Stimulated activated CD4-positive, alpha-beta T cell treated with anti-CD3 and anti-CD28 coated beads, TNF-alpha, amount 100 ng/mL, for 24 hours (primary cell): ENCODE data around the gene SFSWAP.

Experiments used
- DNase-seq, 3 experiments: peaks; one replicate each; pipeline ENCODE4 v3.0.0-alpha.2; 2020; ENCODE audit warnings: low read depth in 3 of 3

Gene SFSWAP

GRCh38 chr12:131834798-131835615 is 124.1 kb downstream of the SFSWAP start:
- no peak for DNase-seq

DNA sequence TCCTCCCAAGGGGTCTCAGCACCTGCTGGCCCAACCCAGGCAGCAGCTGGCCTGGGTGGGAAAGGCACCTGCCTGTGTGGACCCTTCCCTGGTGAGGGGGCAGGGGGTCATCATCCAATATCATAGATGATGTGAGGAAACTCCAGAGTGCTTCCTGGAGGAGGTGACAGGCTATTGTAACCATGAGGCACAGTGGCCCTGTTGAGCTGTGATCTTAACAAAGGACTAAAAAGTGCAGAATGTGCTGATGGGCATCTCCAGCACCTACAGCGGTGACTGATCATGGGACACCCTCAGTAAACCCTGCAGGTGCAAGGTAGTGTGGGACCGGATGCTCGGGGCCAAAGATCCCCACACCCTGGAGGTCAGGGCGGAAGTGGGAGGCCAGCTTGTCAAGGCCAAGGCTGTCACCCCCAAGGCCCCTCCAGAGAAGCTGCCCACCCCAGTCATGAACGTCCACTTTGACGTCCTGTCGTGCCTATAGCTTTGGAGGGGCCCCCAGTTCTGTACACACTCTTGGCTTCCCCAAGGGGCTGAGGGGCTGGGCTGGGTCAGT is 124.8 kb downstream of the SFSWAP start:
- no peak for DNase-seq

DNA sequence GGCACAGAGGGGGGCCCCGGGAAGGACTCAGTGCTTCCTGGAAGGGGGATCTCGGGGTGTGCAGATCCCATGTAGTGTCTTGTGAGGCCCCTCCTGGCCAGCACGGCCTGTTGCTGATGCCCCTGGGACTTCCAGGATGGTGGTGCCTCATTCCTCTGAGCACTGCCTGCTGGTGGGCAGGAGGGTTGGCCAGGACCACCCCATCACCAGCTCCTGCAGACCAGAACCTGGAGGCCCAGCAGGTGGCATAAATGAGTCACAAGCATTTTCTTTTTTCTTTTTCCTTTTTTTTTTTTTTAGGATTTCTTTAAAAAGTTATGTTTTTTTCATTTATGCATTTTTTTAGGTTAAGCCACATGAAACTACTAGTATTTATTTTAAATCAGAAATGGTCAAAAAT is 125.3 kb downstream of the SFSWAP start:
- DNase-seq, result no peak

DNA sequence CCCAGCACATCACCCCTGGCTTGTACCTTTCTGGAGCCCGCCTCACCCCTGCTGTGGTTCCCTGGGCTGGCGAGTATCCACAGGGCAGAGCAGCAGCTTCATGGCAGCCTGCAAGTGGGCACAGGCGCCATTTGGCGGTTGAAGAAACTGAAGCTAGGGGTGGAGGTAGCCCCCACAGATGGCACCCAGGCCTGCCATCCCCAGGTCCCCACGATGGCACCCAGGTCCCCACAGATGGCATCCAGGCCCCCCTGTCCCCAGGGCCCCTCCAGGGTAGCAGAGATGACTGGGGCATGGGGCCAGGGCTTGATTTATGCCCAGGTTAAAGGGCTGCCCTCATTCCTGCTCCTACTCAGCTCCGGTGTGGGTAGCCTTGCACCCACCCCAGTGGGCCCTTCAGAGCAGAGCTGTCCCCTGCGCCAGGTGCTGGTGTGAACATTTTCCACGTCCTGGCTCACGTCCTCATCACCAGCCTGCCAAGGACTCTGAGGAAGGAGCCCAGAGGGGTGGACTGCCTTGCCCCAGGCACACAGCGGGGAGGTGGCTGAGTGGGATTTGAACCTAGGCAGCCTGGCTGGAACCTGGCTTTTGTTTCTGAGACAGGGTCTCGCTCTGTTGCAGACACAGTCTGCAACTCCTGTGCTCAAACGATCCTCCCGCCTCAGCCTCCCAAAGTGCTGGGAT is 126.0 kb downstream of the SFSWAP start:
- DNase-seq, result no peak

DNA sequence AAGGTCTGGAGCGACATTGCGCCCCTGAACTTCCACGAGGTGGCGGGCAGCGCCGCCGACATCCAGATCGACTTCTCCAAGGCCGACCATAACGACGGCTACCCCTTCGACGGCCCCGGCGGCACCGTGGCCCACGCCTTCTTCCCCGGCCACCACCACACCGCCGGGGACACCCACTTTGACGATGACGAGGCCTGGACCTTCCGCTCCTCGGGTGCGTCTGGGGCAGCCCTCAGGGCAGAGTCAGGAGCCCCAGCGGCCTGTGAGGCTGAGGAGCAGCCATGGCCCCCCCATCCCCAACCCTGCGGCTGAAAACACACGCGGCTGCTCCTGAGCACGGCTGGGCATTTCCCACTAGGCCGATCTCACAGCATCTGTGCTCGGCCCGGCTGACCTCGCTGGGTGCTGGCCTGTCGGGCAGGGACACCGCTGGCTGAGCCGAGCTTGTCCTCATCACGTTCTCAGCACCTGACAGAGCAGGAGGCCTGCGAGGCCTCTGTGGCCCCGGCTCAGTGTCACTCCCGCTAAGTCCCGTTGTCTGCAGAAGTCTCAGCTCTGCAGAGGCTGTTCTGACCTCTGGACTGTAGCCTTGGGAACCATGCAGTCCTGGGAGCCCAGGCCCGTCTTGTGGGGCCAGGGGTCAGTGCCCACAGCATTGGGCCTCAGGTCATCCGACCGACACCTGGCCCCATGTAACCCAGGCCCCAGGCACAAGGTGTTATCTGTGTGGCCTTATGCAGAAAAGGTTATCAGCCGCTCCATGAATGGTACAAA is 129.9 kb downstream of the SFSWAP start:
- no peak for DNase-seq

- DNase-seq, result no peak
Measured at GRCh38 chr12:131841547-131841946, 130.7 kb downstream of the SFSWAP start.

GRCh38 chr12:131842169-131842568 is 131.3 kb downstream of the SFSWAP start:
- DNase-seq, result no peak

DNA sequence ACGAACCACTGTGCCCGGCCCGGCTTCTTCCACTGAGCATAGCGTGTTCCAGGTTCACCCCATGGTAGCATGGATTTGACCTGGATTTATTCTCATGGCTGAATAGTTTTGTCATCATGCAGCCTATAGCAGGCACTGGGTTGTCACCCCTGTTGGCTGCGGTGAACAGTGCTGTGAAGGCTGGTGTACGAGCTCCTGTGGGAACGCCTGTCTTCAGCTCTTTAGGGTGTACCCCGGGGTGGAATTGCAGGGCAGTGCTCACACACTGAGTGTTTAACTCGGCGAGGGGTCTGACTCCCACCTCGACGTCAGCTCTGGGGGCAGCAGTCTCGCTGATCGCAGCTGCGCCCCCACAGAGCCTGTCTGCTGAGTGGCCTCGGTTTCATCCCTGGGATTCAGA is 132.6 kb downstream of the SFSWAP start:
- DNase-seq, result no peak

- DNase-seq, result no peak
Measured at GRCh38 chr12:131844140-131844539, 133.2 kb downstream of the SFSWAP start.

GRCh38 chr12:131844656-131845055 is 133.8 kb downstream of the SFSWAP start:
- DNase-seq, result no peak

DNA sequence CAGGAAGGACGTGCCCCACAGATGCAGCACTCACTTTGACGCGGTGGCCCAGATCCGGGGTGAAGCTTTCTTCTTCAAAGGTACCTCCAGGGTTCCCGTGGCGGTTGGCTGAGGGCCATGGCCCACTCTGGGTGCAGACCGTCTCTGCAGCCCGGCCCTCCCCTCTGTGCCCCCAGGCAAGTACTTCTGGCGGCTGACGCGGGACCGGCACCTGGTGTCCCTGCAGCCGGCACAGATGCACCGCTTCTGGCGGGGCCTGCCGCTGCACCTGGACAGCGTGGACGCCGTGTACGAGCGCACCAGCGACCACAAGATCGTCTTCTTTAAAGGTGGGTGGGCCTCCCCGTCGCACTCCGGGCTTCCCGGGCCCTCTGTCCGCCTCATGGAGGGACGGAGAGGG is 134.2 kb downstream of the SFSWAP start:
- DNase-seq, result no peak

DNA sequence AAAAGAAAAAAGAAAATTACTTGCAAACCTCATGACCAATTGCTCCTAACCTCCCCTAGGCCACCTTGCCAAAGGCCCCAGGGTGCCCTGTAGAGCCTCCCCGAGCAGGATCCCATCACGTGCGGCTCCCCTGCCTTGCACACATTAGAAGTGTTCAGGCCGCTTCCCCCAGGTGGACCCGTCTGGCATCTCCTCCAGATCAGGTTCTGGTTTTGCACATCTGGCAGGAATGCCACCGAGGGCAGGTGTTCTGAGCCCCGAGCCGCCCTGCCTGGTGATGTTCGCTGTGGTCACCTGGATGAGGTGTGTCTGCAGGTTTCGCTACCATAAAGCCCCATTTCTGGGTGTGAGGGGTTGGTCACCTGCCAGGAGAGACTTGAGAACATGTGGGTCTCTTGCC is 136.6 kb downstream of the SFSWAP start:
- DNase-seq, result no peak

- no peak for DNase-seq
Measured at GRCh38 chr12:131848753-131849152, 137.9 kb downstream of the SFSWAP start.
